GM18868 (cell line): Measurements from ENCODE around the gene FOXN4.

Experiments
- ATAC-seq: cut with Tn5 transposase; IDR thresholded peaks from one replicate; pipeline ENCODE4 v1.9.1; 2021; ENCODE audit warnings: mild to moderate bottlenecking, moderate library complexity; ENCODE audit not compliant: unreplicated experiment

The FOXN4 gene

GRCh38 chr12:109261087-109261486 lies 48.0 kb downstream of the FOXN4 start:
- no peak for ATAC-seq

- no peak for ATAC-seq
Observed at GRCh38 chr12:109259545-109259895, 49.6 kb downstream of the FOXN4 start.

GRCh38 chr12:109258607-109259544 lies 50.2 kb downstream of the FOXN4 start:
- ATAC-seq: no peak

GRCh38 chr12:109258201-109258600 lies 50.9 kb downstream of the FOXN4 start:
- no peak for ATAC-seq

- no peak for ATAC-seq
Observed at GRCh38 chr12:109256011-109256410, 53.1 kb downstream of the FOXN4 start.

GRCh38 chr12:109255377-109255776 lies 53.7 kb downstream of the FOXN4 start:
- no peak for ATAC-seq

GRCh38 chr12:109253913-109254544 lies 55.1 kb downstream of the FOXN4 start:
- no peak for ATAC-seq

- no peak for ATAC-seq
Observed at GRCh38 chr12:109252799-109253198, 56.3 kb downstream of the FOXN4 start.

- ATAC-seq: no peak
Observed at GRCh38 chr12:109250523-109250922, 58.6 kb downstream of the FOXN4 start.

GRCh38 chr12:109247831-109248654 lies 61.0 kb downstream of the FOXN4 start:
- no peak for ATAC-seq

GRCh38 chr12:109246221-109246620 lies 62.9 kb downstream of the FOXN4 start:
- ATAC-seq: no peak

GRCh38 chr12:109244073-109244472 lies 65.0 kb downstream of the FOXN4 start:
- ATAC-seq: no peak

- ATAC-seq: no peak
Observed at GRCh38 chr12:109241936-109242335, 67.1 kb downstream of the FOXN4 start.

GRCh38 chr12:109240365-109240764 lies 68.7 kb downstream of the FOXN4 start:
- ATAC-seq: no peak

GRCh38 chr12:109239691-109240090 lies 69.4 kb downstream of the FOXN4 start:
- ATAC-seq: no peak

- ATAC-seq: no peak
Observed at GRCh38 chr12:109239179-109239578, 69.9 kb downstream of the FOXN4 start.

- ATAC-seq: no peak
Observed at GRCh38 chr12:109236257-109236656, 72.8 kb downstream of the FOXN4 start.

GRCh38 chr12:109234012-109234411 lies 75.1 kb downstream of the FOXN4 start:
- ATAC-seq: no peak

GRCh38 chr12:109232731-109233130 lies 76.4 kb downstream of the FOXN4 start:
- no peak for ATAC-seq

- no peak for ATAC-seq
Observed at GRCh38 chr12:109230193-109230592, 78.9 kb downstream of the FOXN4 start.

GRCh38 chr12:109228664-109229063 lies 80.4 kb downstream of the FOXN4 start:
- ATAC-seq: no peak
